Suppressor macrophage treated with lipopolysaccharide for 1 hour (primary cell): ENCODE data around the gene PPHLN1.

Source experiments
- DNase-seq, 3 donors: peaks; one replicate each; pipeline ENCODE4 v3.0.0-alpha.2; 2020 to 2022

The PPHLN1 gene

GRCh38 chr12:42444192-42444943 is 118.4 kb downstream of the PPHLN1 start:
- DNase-seq: no peak

GRCh38 chr12:42445891-42446290 is 119.9 kb downstream of the PPHLN1 start:
- no peak for DNase-seq

GRCh38 chr12:42446761-42447160 is 120.8 kb downstream of the PPHLN1 start:
- no peak for DNase-seq

GRCh38 chr12:42447371-42447786 is 121.4 kb downstream of the PPHLN1 start:
- no peak for DNase-seq

GRCh38 chr12:42448841-42449240 is 122.9 kb downstream of the PPHLN1 start:
- DNase-seq: no peak

GRCh38 chr12:42450248-42450647 is 124.3 kb downstream of the PPHLN1 start:
- DNase-seq: no peak

GRCh38 chr12:42458575-42458974 is 132.6 kb downstream of the PPHLN1 start:
- DNase-seq: no peak

- DNase-seq: no peak
These were observed 133.4 kb downstream of the PPHLN1 start for GRCh38 chr12:42459336-42459847.

- no peak for DNase-seq
These were observed 136.5 kb downstream of the PPHLN1 start for GRCh38 chr12:42462486-42462885.

GRCh38 chr12:42463671-42464070 is 137.7 kb downstream of the PPHLN1 start:
- no peak for DNase-seq

GRCh38 chr12:42468341-42468821 is 142.4 kb downstream of the PPHLN1 start:
- no peak for DNase-seq

- DNase-seq: peak in 1 of 3 donors; percentile 4
These were observed 143.0 kb downstream of the PPHLN1 start for GRCh38 chr12:42468921-42469320.

- DNase-seq: peak; percentile 78 to 87 (median 86)
These were observed 143.6 kb downstream of the PPHLN1 start for GRCh38 chr12:42469355-42470175.

- no peak for DNase-seq
These were observed 146.4 kb downstream of the PPHLN1 start for GRCh38 chr12:42472376-42472775.

- no peak for DNase-seq
These were observed 147.2 kb downstream of the PPHLN1 start for GRCh38 chr12:42473130-42473529.

GRCh38 chr12:42473561-42473960 is 147.6 kb downstream of the PPHLN1 start:
- no peak for DNase-seq

GRCh38 chr12:42474391-42474790 is 148.4 kb downstream of the PPHLN1 start:
- peak; percentile 42 to 79 (median 61) for DNase-seq

GRCh38 chr12:42475106-42475505 is 149.1 kb downstream of the PPHLN1 start:
- DNase-seq: no peak

GRCh38 chr12:42477941-42478340 is 152.0 kb downstream of the PPHLN1 start:
- no peak for DNase-seq

- DNase-seq: no peak
These were observed 155.4 kb downstream of the PPHLN1 start for GRCh38 chr12:42481368-42481767.

- no peak for DNase-seq
These were observed 156.2 kb downstream of the PPHLN1 start for GRCh38 chr12:42482041-42482747.

- peak; percentile 62 to 85 (median 74) for DNase-seq
These were observed 157.0 kb downstream of the PPHLN1 start for GRCh38 chr12:42482748-42483520.
